Keratinocyte (primary cell): ENCODE results near the gene SCUBE1.

Source experiments
- CTCF ChIP-seq, 3 experiments: IDR thresholded peaks in 1 of 3; conservative IDR thresholded peaks in 1 of 3; optimal IDR thresholded peaks in 1 of 3; 2 replicates in 2 of 3; 3 replicates in 1 of 3; pipeline versions ENCODE3 to v1.5.1; 2011; ENCODE audit warnings: low read length in 3 of 3, mild to moderate bottlenecking in 3 of 3, moderate library complexity in 2 of 3, control low read depth in 1 of 3, inconsistent platforms in 1 of 3; ENCODE audit not compliant: insufficient read depth in 2 of 3; ENCODE audit errors: extremely low read depth in 1 of 3
- EZH2 ChIP-seq: IDR thresholded peaks from one replicate; pipeline ENCODE4 v1.6.1; 2012; ENCODE audit warnings: inconsistent platforms, mild to moderate bottlenecking, low read length, moderate library complexity

GRCh38 chr22:43266076-43266475 lies 77.1 kb downstream of the SCUBE1 start:
- no peak for TF ChIP-seq CTCF (optimal IDR thresholded peaks at IDR 0.05 in 1 of 3, IDR thresholded peaks at IDR 0.05 in 1 of 3, conservative IDR thresholded peaks at IDR 0.05 in 1 of 3; ENCODE audit: extremely low read depth in 1 of 3, insufficient read depth in 2 of 3, low read length in 3 of 3)
- no peak for TF ChIP-seq EZH2
